Neuronal stem cell (in vitro differentiated cells): ENCODE measurements around the gene RHOG. TPM values are rescaled to one million over a fixed set of nuclear protein-coding genes. Genes with fewer than 3 reads are reported as not detected.

Experiments used
- DNase-seq: peaks from one replicate; pipeline ENCODE4 v3.0.0-alpha.2; 2013; ENCODE audit warnings: low spot score
- H2AFZ ChIP-seq: one replicate; pipeline ENCODE4 v1.6.1; 2013; ENCODE audit warnings: mild to moderate bottlenecking, low read length, inconsistent platforms
- H2AK5ac ChIP-seq: 2 replicates; pipeline ENCODE4 v1.6.1; 2013; ENCODE audit warnings: low read depth, mild to moderate bottlenecking, inconsistent platforms, low read length, moderate library complexity, mixed read lengths
- H2BK120ac ChIP-seq: 2 replicates; pipeline ENCODE4 v1.6.1; 2013; ENCODE audit warnings: low read depth, mild to moderate bottlenecking, inconsistent platforms, low read length, moderate library complexity, mixed read lengths
- H2BK12ac ChIP-seq: one replicate; pipeline ENCODE4 v1.6.1; 2013; ENCODE audit warnings: low read length, inconsistent platforms
- H2BK15ac ChIP-seq: 2 replicates; pipeline ENCODE4 v1.6.1; 2013; ENCODE audit warnings: mild to moderate bottlenecking, low read length, inconsistent platforms, mixed read lengths
- H2BK5ac ChIP-seq: one replicate; pipeline ENCODE4 v1.6.1; 2013; ENCODE audit warnings: inconsistent platforms, mild to moderate bottlenecking, low read length, moderate library complexity
- H3K14ac ChIP-seq: one replicate; pipeline ENCODE4 v1.6.1; 2013; ENCODE audit warnings: low read length, inconsistent platforms
- H3K18ac ChIP-seq: 2 replicates; pipeline ENCODE4 v1.6.1; 2013; ENCODE audit warnings: low read length, inconsistent platforms
- H3K23ac ChIP-seq: 2 replicates; pipeline ENCODE4 v1.6.1; 2013; ENCODE audit warnings: low read depth, mild to moderate bottlenecking, mixed read lengths, low read length, inconsistent platforms; ENCODE audit not compliant: poor library complexity
- H3K27ac ChIP-seq: replicated peaks from 3 replicates; pipeline ENCODE4 v1.5.1; 2013; ENCODE audit warnings: low read length, inconsistent platforms
- H3K27me3 ChIP-seq, 3 experiments: 2 replicates each; pipeline ENCODE4 v1.6.1; 2013; ENCODE audit warnings: low read length in 3 of 3, mild to moderate bottlenecking in 2 of 3, inconsistent platforms in 1 of 3, low read depth in 1 of 3, mixed read lengths in 1 of 3, moderate library complexity in 1 of 3; ENCODE audit not compliant: control insufficient read depth in 3 of 3, insufficient read depth in 3 of 3
- H3K36me3 ChIP-seq, 2 donors: replicated peaks in 1 of 2; 2 replicates each; pipeline ENCODE4 v1.6.1; 2013; ENCODE audit warnings: low read length in 2 of 2; ENCODE audit not compliant: control insufficient read depth in 2 of 2, insufficient read depth in 2 of 2
- H3K4ac ChIP-seq: 2 replicates; pipeline ENCODE4 v1.6.1; 2013; ENCODE audit warnings: inconsistent platforms, mild to moderate bottlenecking, low read length, moderate library complexity
- H3K4me1 ChIP-seq, 2 donors: 1 replicate in 1 of 2; 2 replicates in 1 of 2; pipeline ENCODE4 v1.6.1; 2013; ENCODE audit warnings: low read length in 2 of 2, low read depth in 1 of 2; ENCODE audit not compliant: control insufficient read depth in 2 of 2, insufficient read depth in 1 of 2
- H3K4me2 ChIP-seq: one replicate; pipeline ENCODE4 v1.6.1; 2013; ENCODE audit warnings: mild to moderate bottlenecking, low read length, inconsistent platforms; ENCODE audit not compliant: insufficient read depth, poor library complexity, severe bottlenecking
- H3K4me3 ChIP-seq, 2 donors: 2 replicates each; pipeline ENCODE4 v1.5.1; 2013; ENCODE audit warnings: low read length in 2 of 2, mild to moderate bottlenecking in 2 of 2, inconsistent platforms in 1 of 2, moderate library complexity in 1 of 2
- H3K79me1 ChIP-seq: one replicate; pipeline ENCODE4 v1.6.1; 2013; ENCODE audit warnings: low read depth, mild to moderate bottlenecking, inconsistent platforms, low read length, moderate library complexity
- H3K9ac ChIP-seq: one replicate; pipeline ENCODE4 v1.6.1; 2013; ENCODE audit warnings: mild to moderate bottlenecking, low read depth, low read length, inconsistent platforms; ENCODE audit not compliant: poor library complexity
- H3K9me3 ChIP-seq, 2 donors: replicated peaks in 1 of 2; 2 replicates each; pipeline versions ENCODE3 to v1.6.1; 2013; ENCODE audit warnings: low read length in 2 of 2, mild to moderate bottlenecking in 2 of 2, inconsistent platforms in 1 of 2, low read depth in 1 of 2, mixed read lengths in 1 of 2, moderate library complexity in 1 of 2; ENCODE audit not compliant: control insufficient read depth in 2 of 2, insufficient read depth in 1 of 2
- H4K8ac ChIP-seq: one replicate; pipeline ENCODE4 v1.6.1; 2013; ENCODE audit warnings: low read depth, mild to moderate bottlenecking, inconsistent platforms, low read length, moderate library complexity
- H4K91ac ChIP-seq: one replicate; pipeline ENCODE4 v1.6.1; 2013; ENCODE audit warnings: low read length, low read depth, mild to moderate bottlenecking, inconsistent platforms; ENCODE audit not compliant: poor library complexity
- WGBS, 2 donors: extraction: QIAGEN DNeasy Blood & Tissue Kit; methylation state at CpG; one replicate each; pipeline ENCODE4 v1.1.7; 2013; ENCODE audit warnings: missing lambda C conversion rate in 2 of 2, mixed read lengths in 1 of 2; ENCODE audit not compliant: insufficient read length in 2 of 2, insufficient replicate concordance in 1 of 2; ENCODE audit errors: extremely low coverage in 2 of 2; 5-methylcytosine and 5-hydroxymethylcytosine counted together
- small RNA-seq: library from polyadenylated mRNA; stranded (forward); fragments of <200 nt; extraction: miRNeasy Mini kit (QIAGEN cat#:217004); gene quantifications from one replicate; pipeline ENCODE3, GENCODE V24; 2013; ENCODE audit not compliant: insufficient read depth

RHOG gene

DNA sequence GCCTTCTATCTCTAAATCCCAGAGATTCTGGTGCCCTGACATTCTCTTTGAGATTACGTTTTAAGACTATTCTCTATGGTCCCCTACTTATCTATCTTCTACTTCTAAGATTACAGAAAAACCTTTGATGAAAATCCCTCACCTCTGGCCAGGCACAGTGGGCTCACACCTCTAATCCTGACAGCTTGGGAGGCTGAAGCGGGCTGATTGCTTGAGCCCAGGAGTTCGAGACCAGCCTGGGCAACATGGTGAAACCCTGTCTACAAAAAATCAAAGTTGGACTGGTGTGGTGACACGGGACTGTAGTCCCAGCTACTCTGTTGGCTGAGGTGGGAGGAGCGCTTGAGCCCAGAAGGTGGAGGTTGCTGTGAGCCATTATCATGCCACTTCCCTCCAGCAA, 57.8 kb downstream of the RHOG start:
- DNase-seq = no peak

DNA sequence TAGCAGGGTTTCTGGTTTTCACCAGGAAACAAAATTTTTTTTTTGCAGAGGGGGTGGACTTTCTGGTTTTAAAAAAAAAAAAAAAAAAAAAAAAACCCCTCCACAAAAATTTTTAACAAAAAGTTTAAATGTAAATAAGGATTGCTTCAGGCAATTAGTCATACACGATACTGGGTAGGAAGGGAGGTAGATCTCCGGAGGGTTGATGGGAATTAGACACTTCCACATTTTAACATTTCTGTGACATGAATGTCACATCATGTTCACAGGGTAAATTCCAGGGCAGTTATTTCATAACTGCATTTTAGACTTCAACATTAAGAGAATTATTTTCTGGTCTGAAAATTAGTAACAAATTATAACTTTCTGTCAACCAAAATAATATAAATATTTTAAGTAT, 59.3 kb downstream of the RHOG start:
- Histone ChIP-seq H3K9ac (no peak overlapping the region), H3K27ac (no peak overlapping the region), H4K8ac (no peak overlapping the region), H4K91ac (no peak overlapping the region), H3K9me3 (no peaks in the 10 kb centered on the region), H2AFZ (no peak overlapping the region), H2AK5ac (no peak overlapping the region), H2BK12ac (no peak overlapping the region), H3K18ac (no peak overlapping the region), H3K4me2 (no peak overlapping the region), H2BK5ac (no peak overlapping the region), H3K4me1 (no peaks in the 10 kb centered on the region), H3K4me3 (no peak overlapping the region), H3K27me3 (no peaks in the 10 kb centered on the region), H2BK120ac (no peak overlapping the region), H2BK15ac (no peak overlapping the region), H3K23ac (no peak overlapping the region), H3K79me1 (peaks cover 2% of the 10 kb centered on the region), H3K14ac (no peak overlapping the region), H3K4ac (no peak overlapping the region), H3K36me3 (peaks cover 12 to 91% of the 10 kb centered on the region in 2 donors)
- no peak for DNase-seq
- no CpG with 5 or more reads among the region's 2 CpGs for WGBS, 2 donors

More for the DNA sequence above, 57.8 kb downstream of the RHOG start:
- Histone ChIP-seq H4K8ac (no peak overlapping the region), H2BK120ac (no peak overlapping the region), H3K27ac (no peak overlapping the region), H3K79me1 (peaks cover 2% of the 10 kb centered on the region), H2AFZ (no peak overlapping the region), H3K14ac (no peak overlapping the region), H3K4me2 (no peak overlapping the region), H2AK5ac (no peak overlapping the region), H4K91ac (no peak overlapping the region), H3K23ac (no peak overlapping the region), H3K9me3 (no peaks in the 10 kb centered on the region), H3K18ac (no peak overlapping the region), H2BK15ac (no peak overlapping the region), H3K36me3 (peaks cover 12 to 85% of the 10 kb centered on the region in 2 donors), H2BK5ac (no peak overlapping the region), H3K27me3 (no peaks in the 10 kb centered on the region), H3K9ac (no peak overlapping the region), H3K4ac (no peak overlapping the region), H3K4me1 (peaks cover 0 to 3% of the 10 kb centered on the region in 2 donors), H2BK12ac (no peak overlapping the region), H3K4me3 (no peak overlapping the region)
- WGBS, 2 donors = no CpG with 5 or more reads among the region's 5 CpGs

Small RNA genes lying within 50 kb of the gene (small RNA-seq; reads per million reads assigned to genes)
- not detected for gene RNU7-50P
